Measurements from ENCODE around the gene DRD4. TPM values are rescaled to one million over a fixed set of nuclear protein-coding genes. Genes with fewer than 3 reads are reported as not detected.
A peak's percentile ranks its signal among the peaks of the same experiment; 100 is the strongest.

Gene DRD4
- polyA plus RNA-seq, 3 donors = 1.4 to 2.4 (median 1.6) TPM

- no peak for DNase-seq (ENCODE audit: low read depth in 3 of 3, low spot score in 2 of 3)
These were observed 27.7 kb upstream of the DRD4 start for GRCh38 chr11:609341-609811.

GRCh38 chr11:610146-610801, 26.8 kb upstream of the DRD4 start:
- no peak for DNase-seq (ENCODE audit: low read depth in 3 of 3, low spot score in 2 of 3)

GRCh38 chr11:611001-611996, 25.8 kb upstream of the DRD4 start:
- no peak for DNase-seq (ENCODE audit: low read depth in 3 of 3, low spot score in 2 of 3)

- no peak for DNase-seq (ENCODE audit: low read depth in 3 of 3, low spot score in 2 of 3)
These were observed 24.7 kb upstream of the DRD4 start for GRCh38 chr11:612201-612960.

- DNase-seq (ENCODE audit: low read depth in 3 of 3, low spot score in 2 of 3) = no peak
These were observed 24.1 kb upstream of the DRD4 start for GRCh38 chr11:612961-613300.

- DNase-seq (ENCODE audit: low read depth in 3 of 3, low spot score in 2 of 3) = no peak
These were observed 23.6 kb upstream of the DRD4 start for GRCh38 chr11:613369-613968.

- no peak for DNase-seq (ENCODE audit: low read depth in 3 of 3, low spot score in 2 of 3)
These were observed 22.9 kb upstream of the DRD4 start for GRCh38 chr11:614021-614622.

- no peak for DNase-seq (ENCODE audit: low read depth in 3 of 3, low spot score in 2 of 3)
These were observed 22.2 kb upstream of the DRD4 start for GRCh38 chr11:614623-615503.

GRCh38 chr11:615504-616319, 21.4 kb upstream of the DRD4 start, which contains the start of gene IRF7:
Gene IRF7 (minus strand): TSS chr11:615950. CDS start chr11:615364, 586 bp downstream.
- DNase-seq (ENCODE audit: low read depth in 3 of 3, low spot score in 2 of 3) = peak; percentile 70 to 88 (median 82)

GRCh38 chr11:616320-617198, 20.5 kb upstream of the DRD4 start:
- no peak for DNase-seq (ENCODE audit: low read depth in 3 of 3, low spot score in 2 of 3)

GRCh38 chr11:617199-617911, 19.7 kb upstream of the DRD4 start:
- no peak for DNase-seq (ENCODE audit: low read depth in 3 of 3, low spot score in 2 of 3)

GRCh38 chr11:617912-618682, 19.0 kb upstream of the DRD4 start:
- no peak for DNase-seq (ENCODE audit: low read depth in 3 of 3, low spot score in 2 of 3)

GRCh38 chr11:618856-619627, 18.0 kb upstream of the DRD4 start:
- DNase-seq (ENCODE audit: low read depth in 3 of 3, low spot score in 2 of 3) = no peak

- DNase-seq (ENCODE audit: low read depth in 3 of 3, low spot score in 2 of 3) = no peak
These were observed 17.4 kb upstream of the DRD4 start for GRCh38 chr11:619628-620050.

- DNase-seq (ENCODE audit: low read depth in 3 of 3, low spot score in 2 of 3) = no peak
These were observed 16.9 kb upstream of the DRD4 start for GRCh38 chr11:620201-620600.
